GM12878 (cell line): ENCODE data around the gene MAP3K1. TPM values are rescaled to one million over a fixed set of nuclear protein-coding genes. Genes with fewer than 3 reads are reported as not detected.

Experiments used
- ATAC-seq: fragments of 200-7000 bp; cut with Tn5 transposase; 3 replicates; pipeline ENCODE4 v1.9.1; 2020; ENCODE audit warnings: mild to moderate bottlenecking, moderate library complexity
- BruUV-seq: library from RNA; stranded (reverse); fragments of 400-500 nt; replicated peaks from 2 replicates; lab custom pipeline; 2021; lab: Mats Ljungman, UMichigan
- CTCF ChIA-PET: fragments of 300-600 bp; sonication (Branson Sonifier 250); formaldehyde crosslinking; extraction: SDS; loops from one replicate; lab custom pipeline; 2021; ENCODE audit warnings: inconsistent platforms; lab: Yijun Ruan, JAX
- POLR2A ChIA-PET: fragments of 350-600 bp; formaldehyde crosslinking; extraction: SDS; loops from one replicate; lab custom pipeline; 2021; ENCODE audit warnings: inconsistent platforms; lab: Charles Lee
- RAD21 ChIA-PET: fragments of 300-600 bp; sonication (Branson Sonifier 250); formaldehyde crosslinking; loops from one replicate; lab custom pipeline; 2023; ENCODE audit warnings: antibody characterized with exemption; ENCODE audit not compliant: unreplicated experiment; lab: Charles Lee
- SMC1A ChIA-PET: fragments of 300-600 bp; sonication (Branson Sonifier 250); formaldehyde crosslinking; loops from one replicate; lab custom pipeline; 2023; ENCODE audit not compliant: unreplicated experiment, uncharacterized antibody; lab: Charles Lee
- DNase-seq: peaks from one replicate; pipeline ENCODE4 v3.0.0-alpha.2; 2011; ENCODE audit warnings: low read depth, low spot score
- FAIRE-seq: peaks from 3 replicates; lab custom pipeline; 2011; peaks lifted over from hg19 to GRCh38; lab: Jason Lieb, UNC
- H2AFZ ChIP-seq: 2 replicates; pipeline ENCODE4 v1.6.0; 2011; ENCODE audit warnings: low read depth, low read length, control low read depth; ENCODE audit not compliant: control insufficient read depth
- H3K27ac ChIP-seq: 2 replicates; pipeline ENCODE4 v1.5.1; 2011; ENCODE audit warnings: control low read depth; ENCODE audit not compliant: control insufficient read depth, insufficient read depth
- H3K27me3 ChIP-seq, 2 experiments: replicated peaks in 1 of 2; 2 replicates each; pipeline versions ENCODE4 v1.6.0 to v1.6.1; 2011; ENCODE audit warnings: low read length in 1 of 2; ENCODE audit not compliant: control insufficient read depth in 2 of 2, insufficient read depth in 2 of 2
- H3K36me3 ChIP-seq, 2 experiments: 2 replicates each; pipeline ENCODE4 v1.5.1; 2011; ENCODE audit warnings: low read length in 1 of 2; ENCODE audit not compliant: control insufficient read depth in 2 of 2, insufficient read depth in 2 of 2
- H3K4me1 ChIP-seq: 2 replicates; pipeline ENCODE4 v1.6.1; 2011; ENCODE audit warnings: mild to moderate bottlenecking, low read length, moderate library complexity, mixed read lengths; ENCODE audit not compliant: control insufficient read depth, insufficient read depth
- H3K4me2 ChIP-seq: 2 replicates; pipeline ENCODE4 v1.6.0; 2011; ENCODE audit warnings: control low read depth; ENCODE audit not compliant: control insufficient read depth, insufficient read depth
- H3K4me3 ChIP-seq: fragments of 200-600 bp; sonication (generic); 2 replicates; pipeline ENCODE4 v1.5.1; 2016
- H3K79me2 ChIP-seq: 2 replicates; pipeline ENCODE4 v1.6.0; 2011; ENCODE audit warnings: low read length; ENCODE audit not compliant: control insufficient read depth, insufficient read depth
- H3K9ac ChIP-seq: 2 replicates; pipeline ENCODE4 v1.8.0; 2011; ENCODE audit warnings: low read length, control low read depth, mixed read lengths; ENCODE audit not compliant: control insufficient read depth, insufficient read depth
- H3K9me3 ChIP-seq: replicated peaks from 3 replicates; pipeline ENCODE4 v1.5.1; 2011; ENCODE audit warnings: mild to moderate bottlenecking, low read length; ENCODE audit not compliant: control insufficient read depth, insufficient read depth
- H4K20me1 ChIP-seq: 2 replicates; pipeline ENCODE4 v1.6.0; 2011; ENCODE audit not compliant: control insufficient read depth, insufficient read depth
- BRCA1 ChIP-seq: IDR thresholded peaks from 2 replicates; pipeline ENCODE4 v1.6.1; 2011; ENCODE audit warnings: low read depth, low read length, improper control_type of control experiment
- E2F4 ChIP-seq: IDR thresholded peaks from 2 replicates; pipeline ENCODE4 v1.6.1; 2012; ENCODE audit warnings: low read depth, low read length, improper control_type of control experiment
- E2F8 ChIP-seq: fragments of 450-650 bp; IDR thresholded peaks from 2 replicates; pipeline ENCODE4 v1.6.1; 2018; ENCODE audit warnings: mild to moderate bottlenecking, low read depth, moderate library complexity; ENCODE audit not compliant: partially characterized antibody
- EZH2 ChIP-seq: IDR thresholded peaks from 2 replicates; pipeline ENCODE4 v1.6.1; 2012; ENCODE audit warnings: low read depth, mild to moderate bottlenecking, control low read depth, inconsistent platforms, low read length, borderline replicate concordance; ENCODE audit not compliant: control insufficient read depth
- FOXK2 ChIP-seq: fragments of 450-650 bp; IDR thresholded peaks from 2 replicates; pipeline ENCODE4 v1.6.1; 2017; ENCODE audit warnings: mild to moderate bottlenecking, moderate library complexity
- HCFC1 ChIP-seq: fragments of 150-350 bp; IDR thresholded peaks from 2 replicates; pipeline ENCODE4 v1.6.1; 2014; ENCODE audit warnings: low read length
- NR2F1 ChIP-seq: fragments of 450-650 bp; conservative IDR thresholded peaks from 2 replicates; pipeline ENCODE4 v1.6.1; 2017; ENCODE audit warnings: mild to moderate bottlenecking
- SIN3A ChIP-seq: IDR thresholded peaks from 2 replicates; pipeline ENCODE4 v1.6.1; 2012; ENCODE audit warnings: low read depth, low read length, improper control_type of control experiment
- SKIL ChIP-seq: fragments of 450-650 bp; IDR thresholded peaks from 2 replicates; pipeline ENCODE4 v1.6.1; 2017; ENCODE audit warnings: mild to moderate bottlenecking, low read depth, inconsistent platforms; ENCODE audit not compliant: poor library complexity, severe bottlenecking
- ZBED1 ChIP-seq: IDR thresholded peaks from 2 replicates; pipeline ENCODE4 v1.6.1; 2016; ENCODE audit warnings: borderline replicate concordance
- ZNF274 ChIP-seq: IDR thresholded peaks from one replicate; pipeline ENCODE4 v1.8.0; 2011; ENCODE audit not compliant: insufficient read length, insufficient read depth
- WGBS: methylation state at CpG from one replicate; pipeline ENCODE4 v1.1.6; 2016; ENCODE audit warnings: low lambda C conversion rate; ENCODE audit not compliant: insufficient replicate concordance, insufficient coverage; ENCODE audit errors: missing lambda C conversion rate; 5-methylcytosine and 5-hydroxymethylcytosine counted together
- in situ Hi-C: fragments of 300-500 bp; cut with MboI; formaldehyde crosslinking; loops from 9 replicates; pipeline ENCODE4 v1.14.3; 2018; ENCODE audit warnings: mixed read lengths
- intact Hi-C: fragments of 100-400 bp; cut with micrococcal nuclease; formaldehyde crosslinking; loops from one replicate; pipeline ENCODE4 v1.14.2; 2022; ENCODE audit not compliant: unreplicated experiment
- polyA plus RNA-seq, 11 experiments: library from polyadenylated mRNA; depleted of rRNA in 4 of 11; unstranded in 6 of 11; stranded (reverse) in 5 of 11; fragments of >200 nt; fragmentation: Nextera tagmentation in 4 of 11; fragmentation: Illumina TruSeq in 1 of 11; extraction: Ambion mirVana in 4 of 11; extraction: Trizol in 1 of 11; gene quantifications; 1 replicate in 1 of 11; 2 replicates in 10 of 11; pipeline versions ENCODE4 v1.2.1 to v1.2.3, GENCODE V29; 2011 to 2016; ENCODE audit warnings: inconsistent platforms in 2 of 11, missing spikeins in 2 of 11, low read depth in 1 of 11
- total RNA-seq, 4 experiments: library from RNA; depleted of rRNA in 3 of 4; stranded (reverse); fragments of >200 nt in 3 of 4; fragmentation: Illumina TruSeq in 1 of 4; extraction: Trizol in 1 of 4; gene quantifications; 2 replicates each; pipeline versions ENCODE4 v1.2.1 to v1.2.3, GENCODE V29; 2013 to 2021

The MAP3K1 gene
- total and polyA plus RNA-seq, 10 of the 15 experiments (the other 5 are each of a cell fraction or from before 2014, with no cell fraction given), result 7.5 to 24.6 (median 12.6) TPM

- intact Hi-C loops, result no loop called here
- TF ChIP-seq E2F4, result no peak
- no peak for TF ChIP-seq E2F8
- TF ChIP-seq ZBED1, result no peak
- TF ChIP-seq EZH2, result no peak
- TF ChIP-seq NR2F1, result no peak
- TF ChIP-seq SIN3A, result no peak
- TF ChIP-seq HCFC1, result no peak
- no peak for TF ChIP-seq SKIL
- TF ChIP-seq ZNF274, result no peak
- no peak for TF ChIP-seq FOXK2
- no peak for TF ChIP-seq BRCA1
- FAIRE-seq, result no peak
- no peak overlapping the region for H3K4me2 ChIP-seq
- RAD21 ChIA-PET, result no interaction called here
- no TSS peak for BruUV-seq
- no peak for DNase-seq
- in situ Hi-C loops, result no loop called here
- H2AFZ ChIP-seq, result no peak overlapping the region
- H3K36me3 ChIP-seq, result no peaks in the 10 kb centered on the region
- no peaks in the 10 kb centered on the region for H3K4me1 ChIP-seq
- POLR2A ChIA-PET, result no interaction called here
- 79% methylated on average over 2 of the region's 2 CpGs for WGBS
- no peaks in the 10 kb centered on the region; a peak in 2 of 4 replicates for H3K27me3 ChIP-seq
- no peak overlapping the region for H3K27ac ChIP-seq
- H3K79me2 ChIP-seq, result no peaks in the 10 kb centered on the region
- CTCF ChIA-PET, result no interaction called here
- H4K20me1 ChIP-seq, result no peaks in the 10 kb centered on the region
- no peak for ATAC-seq
- SMC1A ChIA-PET, result no interaction called here
- no peaks in the 10 kb centered on the region for H3K9me3 ChIP-seq
- H3K4me3 ChIP-seq, result no peak overlapping the region
- no peak overlapping the region for H3K9ac ChIP-seq
Measured at GRCh38 chr5:56786346-56786745, 29.0 kb upstream of the MAP3K1 start.
